BJ (cell line): ENCODE results near the gene UNG. TPM values are rescaled to one million over a fixed set of nuclear protein-coding genes. Genes with fewer than 3 reads are reported as not detected.

ENCODE experiments used
- CTCF ChIA-PET: fragments of 350-600 bp; formaldehyde crosslinking; extraction: SDS; loops from one replicate; lab custom pipeline; 2021; ENCODE audit warnings: antibody characterized with exemption, inconsistent platforms; lab: Yijun Ruan, JAX
- POLR2A ChIA-PET: fragments of 300-600 bp; sonication (Branson Sonifier 250); formaldehyde crosslinking; extraction: SDS; loops from one replicate; lab custom pipeline; 2021; ENCODE audit warnings: antibody characterized with exemption; lab: Charles Lee
- DNase-seq: peaks from one replicate; pipeline ENCODE4 v3.0.0-alpha.2; 2011; ENCODE audit warnings: low read depth
- H3K27me3 ChIP-seq: 2 replicates; pipeline ENCODE4 v1.6.0; 2011; ENCODE audit warnings: low read length; ENCODE audit not compliant: control insufficient read depth, insufficient read depth
- H3K36me3 ChIP-seq: 2 replicates; pipeline ENCODE4 v1.5.1; 2011; ENCODE audit warnings: low read length; ENCODE audit not compliant: control insufficient read depth, insufficient read depth
- H3K4me3 ChIP-seq: 2 replicates; pipeline ENCODE4 v1.5.1; 2011; ENCODE audit warnings: low read depth, mild to moderate bottlenecking, control low read depth, low read length
- CTCF ChIP-seq: IDR thresholded peaks from 2 replicates; pipeline ENCODE4 v1.5.1; 2011; ENCODE audit warnings: low read depth, mild to moderate bottlenecking, control low read depth, inconsistent platforms, low read length, moderate library complexity; ENCODE audit not compliant: insufficient read depth
- polyA plus RNA-seq: library from polyadenylated mRNA; depleted of rRNA; stranded (reverse); fragments of >200 nt; gene quantifications from 2 replicates; pipeline ENCODE4 v1.2.3, GENCODE V29; 2011

UNG gene
- polyA plus RNA-seq, 1 experiment = 10.4 TPM

- TF ChIP-seq CTCF = no peak
- ChIA-PET CTCF (no interaction called here), POLR2A (no interaction called here)
- Histone ChIP-seq H3K36me3 (peaks cover 20% of the 10 kb centered on the region), H3K27me3 (no peaks in the 10 kb centered on the region), H3K4me3 (no peak overlapping the region)
- no peak for DNase-seq
Observed at GRCh38 chr12:109105176-109105575, 7.8 kb downstream of the UNG start.

- peaks cover 9% of the 10 kb centered on the region for H3K36me3 ChIP-seq
- no peak for TF ChIP-seq CTCF
- no peaks in the 10 kb centered on the region for H3K27me3 ChIP-seq
- H3K4me3 ChIP-seq = no peak overlapping the region
- POLR2A ChIA-PET = interaction anchor here (0.5 kb wide), 1 partner anchor 410 kb away, joined by 3 read pairs; no protein-coding TSS in a partner anchor
- CTCF ChIA-PET = interaction anchor here (1.0 kb wide), 1 partner anchor 276 kb away, joined by 3 read pairs; no protein-coding TSS in a partner anchor
- DNase-seq = no peak
Observed at GRCh38 chr12:109109746-109110350, 12.5 kb downstream of the UNG start.

- peak overlapping the region; percentile 67 for H3K4me3 ChIP-seq
- peaks cover 4% of the 10 kb centered on the region for H3K36me3 ChIP-seq
- TF ChIP-seq CTCF = no peak
- H3K27me3 ChIP-seq = no peaks in the 10 kb centered on the region
- CTCF ChIA-PET = interaction anchor here (1.1 to 6.2 kb wide), 13 partner anchors 9 to 288 kb away, joined by 3 to 41 read pairs (median 8); partner anchors contain the start of gene ALKBH2
- DNase-seq = peak; percentile 28
- POLR2A ChIA-PET = no interaction called here
Observed at GRCh38 chr12:109110988-109111495, 13.6 kb downstream of the UNG start.

GRCh38 chr12:109112720-109113465, 15.5 kb downstream of the UNG start:
- Histone ChIP-seq H3K36me3 (no peaks in the 10 kb centered on the region; the same call in 1 of the 2 replicates), H3K4me3 (no peak overlapping the region), H3K27me3 (no peaks in the 10 kb centered on the region)
- no peak for TF ChIP-seq CTCF
- DNase-seq = no peak
- ChIA-PET POLR2A (interaction anchor here (0.6 kb wide), 1 partner anchor 308 kb away, joined by 4 read pairs; no protein-coding TSS in a partner anchor), CTCF (interaction anchor here (1.0 to 6.2 kb wide), 11 partner anchors 8 to 281 kb away, joined by 3 to 41 read pairs (median 14); partner anchors contain the start of gene ALKBH2)
